Gastroesophageal sphincter (tissue), 3 donors: ENCODE results near the gene BTLA.

Experiments used
- EP300 ChIP-seq: sonication (generic); formaldehyde crosslinking; IDR thresholded peaks from one replicate; pipeline ENCODE4 v1.6.1; 2017; ENCODE audit warnings: antibody characterized with exemption, mild to moderate bottlenecking
- POLR2A ChIP-seq, 2 donors: fragments of 450-650 bp; IDR thresholded peaks; one replicate each; pipeline ENCODE4 v1.6.1; 2017; ENCODE audit warnings: antibody characterized with exemption in 2 of 2, mild to moderate bottlenecking in 2 of 2, moderate library complexity in 1 of 2
- POLR2AphosphoS5 ChIP-seq: sonication (generic); formaldehyde crosslinking; IDR thresholded peaks from one replicate; pipeline ENCODE4 v1.6.1; 2017; ENCODE audit warnings: antibody characterized with exemption
- TF ChIP-seq, protein P1 (sequence below), 4 experiments: fragments of 200-600 bp in 2 of 4; fragments of 450-650 bp in 2 of 4; sonication (generic) in 1 of 4; IDR thresholded peaks; one replicate each; pipeline ENCODE4 v1.5.1; 2017 to 2019; ENCODE audit warnings: antibody characterized with exemption in 4 of 4, mild to moderate bottlenecking in 2 of 4, moderate library complexity in 2 of 4

GRCh38 chr3:112497897-112498548 lies 1.2 kb downstream of the BTLA start:
- TF ChIP-seq, protein P1, sequence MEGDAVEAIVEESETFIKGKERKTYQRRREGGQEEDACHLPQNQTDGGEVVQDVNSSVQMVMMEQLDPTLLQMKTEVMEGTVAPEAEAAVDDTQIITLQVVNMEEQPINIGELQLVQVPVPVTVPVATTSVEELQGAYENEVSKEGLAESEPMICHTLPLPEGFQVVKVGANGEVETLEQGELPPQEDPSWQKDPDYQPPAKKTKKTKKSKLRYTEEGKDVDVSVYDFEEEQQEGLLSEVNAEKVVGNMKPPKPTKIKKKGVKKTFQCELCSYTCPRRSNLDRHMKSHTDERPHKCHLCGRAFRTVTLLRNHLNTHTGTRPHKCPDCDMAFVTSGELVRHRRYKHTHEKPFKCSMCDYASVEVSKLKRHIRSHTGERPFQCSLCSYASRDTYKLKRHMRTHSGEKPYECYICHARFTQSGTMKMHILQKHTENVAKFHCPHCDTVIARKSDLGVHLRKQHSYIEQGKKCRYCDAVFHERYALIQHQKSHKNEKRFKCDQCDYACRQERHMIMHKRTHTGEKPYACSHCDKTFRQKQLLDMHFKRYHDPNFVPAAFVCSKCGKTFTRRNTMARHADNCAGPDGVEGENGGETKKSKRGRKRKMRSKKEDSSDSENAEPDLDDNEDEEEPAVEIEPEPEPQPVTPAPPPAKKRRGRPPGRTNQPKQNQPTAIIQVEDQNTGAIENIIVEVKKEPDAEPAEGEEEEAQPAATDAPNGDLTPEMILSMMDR (IDR thresholded peaks at IDR 0.05): no peak
- TF ChIP-seq POLR2A (IDR thresholded peaks at IDR 0.05) (no peak), EP300 (no peak), POLR2AphosphoS5 (no peak)
